Myocyte (in vitro differentiated cells): ENCODE results near the gene ANKRD33B. TPM values are rescaled to one million over a fixed set of nuclear protein-coding genes. Genes with fewer than 3 reads are reported as not detected.
"Not testable (repeated sequence)": the region's sequence is repeated elsewhere in the genome, so short reads cannot be mapped to it uniquely, and the experiment has no call there.

Source experiments
- DNase-seq: peaks from one replicate; pipeline ENCODE4 v3.0.0-alpha.2; 2012; ENCODE audit warnings: low read depth
- total RNA-seq: library from RNA; depleted of rRNA; stranded (reverse); fragments of >200 nt; gene quantifications from 2 replicates; pipeline ENCODE4 v1.2.3, GENCODE V29; 2014

The ANKRD33B gene
- total RNA-seq, 1 donor from 2014 or later, result 3.1 TPM

GRCh38 chr5:10612251-10612650 lies 48.4 kb downstream of the ANKRD33B start:
- DNase-seq, result no peak

GRCh38 chr5:10615693-10616092 lies 51.8 kb downstream of the ANKRD33B start:
- no peak for DNase-seq

- DNase-seq, result no peak
Observed at GRCh38 chr5:10617103-10617502, 53.2 kb downstream of the ANKRD33B start.

GRCh38 chr5:10618311-10618710 lies 54.4 kb downstream of the ANKRD33B start:
- DNase-seq, result no peak

- DNase-seq, result no peak
Observed at GRCh38 chr5:10619649-10620048, 55.8 kb downstream of the ANKRD33B start.

GRCh38 chr5:10620346-10620745 lies 56.5 kb downstream of the ANKRD33B start:
- DNase-seq, result no peak

GRCh38 chr5:10621832-10622231 lies 58.0 kb downstream of the ANKRD33B start:
- DNase-seq, result no peak

GRCh38 chr5:10622810-10623209 lies 58.9 kb downstream of the ANKRD33B start:
- DNase-seq, result no peak

GRCh38 chr5:10623305-10623910 lies 59.5 kb downstream of the ANKRD33B start:
- no peak for DNase-seq

- no peak for DNase-seq
Observed at GRCh38 chr5:10624206-10624605, 60.3 kb downstream of the ANKRD33B start.

GRCh38 chr5:10624679-10625078 lies 60.8 kb downstream of the ANKRD33B start:
- DNase-seq, result no peak

- DNase-seq, result no peak
Observed at GRCh38 chr5:10625700-10626472, 62.0 kb downstream of the ANKRD33B start.

- no peak for DNase-seq
Observed at GRCh38 chr5:10626473-10627013, 62.7 kb downstream of the ANKRD33B start.

GRCh38 chr5:10627160-10627701 lies 63.4 kb downstream of the ANKRD33B start:
- DNase-seq, result no peak

- no peak for DNase-seq
Observed at GRCh38 chr5:10628601-10629000, 64.7 kb downstream of the ANKRD33B start.

GRCh38 chr5:10629682-10630081 lies 65.8 kb downstream of the ANKRD33B start:
- DNase-seq, result no peak

- no peak for DNase-seq
Observed at GRCh38 chr5:10630126-10630525, 66.3 kb downstream of the ANKRD33B start.

GRCh38 chr5:10630744-10631143 lies 66.9 kb downstream of the ANKRD33B start:
- DNase-seq, result not testable (repeated sequence)

GRCh38 chr5:10631316-10631996 lies 67.6 kb downstream of the ANKRD33B start:
- no peak for DNase-seq

- no peak for DNase-seq
Observed at GRCh38 chr5:10632110-10632761, 68.4 kb downstream of the ANKRD33B start.
